NK-92 (cell line): Measurements from ENCODE around the gene AKNA.

Experiments used
- DNase-seq: peaks from one replicate; lab custom pipeline; 2025; ENCODE audit not compliant: unreplicated experiment; lab: John Stamatoyannopoulos, UW

AKNA gene

GRCh38 chr9:114310471-114311450 is 77.0 kb downstream of the AKNA start:
- DNase-seq: no peak

GRCh38 chr9:114309096-114309495 is 78.7 kb downstream of the AKNA start:
- no peak for DNase-seq

GRCh38 chr9:114308361-114308950 is 79.3 kb downstream of the AKNA start:
- no peak for DNase-seq

GRCh38 chr9:114307899-114308267 is 79.9 kb downstream of the AKNA start:
- no peak for DNase-seq

GRCh38 chr9:114304416-114305188 is 83.2 kb downstream of the AKNA start:
- DNase-seq: no peak

DNA sequence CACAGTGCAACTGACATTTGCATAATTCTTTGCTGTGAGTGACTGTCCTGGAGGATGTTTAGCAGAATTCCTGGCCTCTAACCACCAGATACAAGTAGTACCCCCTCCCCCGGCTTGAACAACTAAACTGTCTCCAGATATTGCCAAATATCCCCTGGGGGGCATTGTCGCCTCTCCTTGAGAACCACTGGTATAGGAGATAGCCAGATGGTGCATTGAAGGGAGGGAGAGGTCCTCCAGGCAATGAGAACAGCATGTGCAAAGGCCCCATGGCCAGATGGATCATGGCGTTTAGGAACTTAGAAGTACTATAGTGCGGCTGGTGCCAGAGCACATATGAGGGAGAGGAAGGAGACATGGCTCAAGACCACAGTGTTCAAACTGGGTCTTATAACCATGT is 83.8 kb downstream of the AKNA start:
- no peak for DNase-seq

DNA sequence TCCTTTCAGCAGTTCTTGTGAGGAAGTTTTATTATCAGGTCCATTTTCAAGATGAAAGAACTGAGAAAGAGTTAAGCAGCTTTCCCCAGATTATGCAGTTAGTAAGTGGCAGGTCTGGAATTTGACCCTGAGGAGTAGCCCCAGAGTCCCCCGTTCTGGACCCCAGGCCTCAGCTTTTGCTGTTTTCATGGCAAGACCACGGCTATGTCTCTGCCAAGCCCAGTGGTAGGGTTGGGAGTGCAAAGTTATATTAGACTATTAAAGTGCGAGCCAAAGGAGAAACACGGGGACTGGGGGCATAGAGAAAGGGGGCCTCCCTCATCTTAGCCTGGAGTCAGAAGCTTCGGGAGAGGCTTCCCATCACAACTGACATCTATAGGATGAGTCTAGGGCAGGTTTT is 84.2 kb downstream of the AKNA start:
- no peak for DNase-seq

DNA sequence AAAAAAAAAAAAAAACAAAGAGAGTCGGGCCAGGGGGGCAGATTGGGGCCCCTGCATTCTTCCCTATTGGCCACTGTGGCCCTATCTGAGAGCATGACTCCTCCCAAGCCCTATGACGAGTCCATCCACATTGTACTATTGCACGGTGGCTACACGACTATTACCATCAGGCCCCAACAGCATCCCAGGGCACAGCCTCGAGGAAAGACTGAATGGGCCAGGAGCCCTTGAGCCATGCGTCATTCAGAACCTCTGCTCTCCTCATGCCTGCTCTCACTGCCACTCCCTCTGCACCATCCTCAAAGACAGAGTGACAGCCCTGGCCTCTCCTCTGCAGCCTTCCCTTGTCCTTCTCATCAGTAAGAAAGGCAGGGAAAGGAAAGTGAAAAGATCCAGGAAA is 85.1 kb downstream of the AKNA start:
- DNase-seq: no peak

DNA sequence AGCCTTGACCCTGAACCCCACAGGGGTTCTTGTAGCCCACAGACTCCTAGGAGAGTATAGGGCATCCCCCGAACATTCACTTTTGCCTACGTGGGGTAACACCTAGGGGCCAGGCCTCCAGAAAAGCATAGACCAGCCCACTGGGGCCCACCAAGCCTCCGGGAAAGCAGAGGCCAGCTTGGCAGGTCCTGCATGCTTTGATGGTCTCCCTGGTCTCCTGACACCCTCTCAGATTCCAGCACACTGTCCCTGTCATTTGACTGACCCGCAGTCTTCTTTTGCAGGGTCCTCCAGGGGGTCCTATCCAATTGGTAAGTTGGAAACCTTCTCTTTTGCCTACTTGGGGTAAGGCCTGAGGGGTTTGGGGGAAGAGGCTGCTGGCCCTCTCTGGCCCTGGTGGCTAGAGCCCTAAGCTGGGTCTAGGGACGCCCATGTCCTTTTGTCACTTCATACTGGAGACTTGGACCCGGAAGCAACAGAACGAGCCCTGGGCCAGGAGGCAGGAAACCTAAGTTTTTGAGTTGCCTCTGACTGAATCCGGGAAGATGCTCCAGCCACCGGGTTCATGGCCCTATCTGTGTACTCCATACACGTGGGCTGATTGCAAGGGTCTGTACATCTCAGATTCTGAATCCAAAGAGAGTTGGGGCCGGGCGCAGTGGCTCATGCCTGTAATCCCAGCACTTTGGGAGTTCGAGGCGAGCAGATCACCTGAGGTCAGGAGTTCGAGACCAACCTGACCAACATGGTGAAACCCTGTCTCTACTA is 85.8 kb downstream of the AKNA start:
- no peak for DNase-seq

GRCh38 chr9:114300846-114301797 is 86.7 kb downstream of the AKNA start:
- DNase-seq: no peak

DNA sequence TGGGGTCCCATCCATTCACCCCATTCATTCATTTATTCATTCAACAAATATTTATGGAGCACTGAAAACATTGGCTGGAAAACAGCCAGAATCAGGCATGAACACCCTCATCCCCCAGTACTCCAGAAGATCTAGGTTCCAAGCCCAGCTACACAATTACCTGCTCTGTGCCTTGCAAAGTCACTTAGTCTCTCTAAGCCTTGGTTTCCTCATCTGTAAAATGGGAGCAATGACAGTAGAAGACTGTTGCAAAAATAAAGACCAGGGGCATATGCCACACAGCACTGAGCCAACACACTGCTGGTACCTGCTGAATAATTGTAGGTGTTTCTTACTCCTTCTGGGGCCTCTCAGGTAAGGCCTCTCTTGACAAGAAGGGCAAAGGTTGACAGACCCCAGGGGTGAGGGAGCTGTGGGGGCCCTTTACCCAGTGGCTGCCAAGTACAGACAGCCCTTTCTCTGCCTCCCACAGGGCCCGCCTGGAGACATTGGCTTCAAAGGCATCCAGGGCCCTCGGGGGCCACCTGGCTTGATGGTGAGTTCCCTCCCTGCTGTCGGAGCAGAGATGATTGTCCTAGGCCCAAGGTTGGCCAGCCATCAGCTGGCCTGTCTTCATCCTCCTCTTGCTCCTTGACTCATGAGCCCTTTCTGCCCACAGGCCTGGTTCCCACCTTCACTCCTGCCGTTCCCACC is 87.5 kb downstream of the AKNA start:
- DNase-seq: no peak

DNA sequence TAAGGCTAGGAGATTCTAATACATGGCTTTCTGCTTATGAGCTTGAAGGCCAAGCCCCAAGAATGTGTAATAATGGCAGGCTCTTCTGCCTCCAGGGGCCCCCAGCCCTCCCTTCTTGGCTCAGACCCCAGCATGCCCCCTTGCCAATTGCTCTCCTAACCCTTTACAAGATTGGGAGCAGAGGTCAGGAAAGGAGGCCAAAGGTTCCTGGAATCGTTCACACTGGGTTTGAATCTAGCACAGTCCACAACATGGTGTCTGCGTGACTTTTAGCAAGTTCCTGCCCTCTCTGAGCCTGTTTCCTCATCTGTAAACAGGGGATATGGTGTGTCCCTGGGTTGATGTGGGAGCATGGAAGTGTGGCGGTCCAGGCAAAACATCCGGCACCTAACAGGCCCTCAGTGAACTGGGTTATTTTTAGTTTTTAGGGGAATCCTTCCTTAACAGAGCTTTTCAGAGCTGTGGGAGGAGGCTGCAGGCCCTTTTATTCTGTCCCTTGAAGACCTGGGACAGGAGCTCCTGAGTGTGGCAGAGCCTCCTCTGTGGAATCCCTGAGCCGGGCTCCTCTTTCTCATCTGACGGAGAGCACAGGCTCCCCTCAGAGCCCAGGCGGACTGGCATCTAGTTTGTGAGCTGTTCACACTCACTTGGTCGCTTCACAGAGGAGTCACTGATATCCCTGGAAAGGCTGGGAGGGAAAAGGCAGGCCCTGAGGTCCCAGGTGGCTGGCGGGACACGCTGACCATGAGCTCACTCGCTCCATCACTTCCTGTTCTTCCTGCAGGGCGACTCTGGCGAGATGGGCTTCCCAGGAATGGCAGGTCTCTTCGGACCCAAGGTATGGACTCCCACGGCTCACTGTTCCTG is 88.3 kb downstream of the AKNA start:
- no peak for DNase-seq

- DNase-seq: no peak
Measured at GRCh38 chr9:114296338-114296737, 91.4 kb downstream of the AKNA start.

DNA sequence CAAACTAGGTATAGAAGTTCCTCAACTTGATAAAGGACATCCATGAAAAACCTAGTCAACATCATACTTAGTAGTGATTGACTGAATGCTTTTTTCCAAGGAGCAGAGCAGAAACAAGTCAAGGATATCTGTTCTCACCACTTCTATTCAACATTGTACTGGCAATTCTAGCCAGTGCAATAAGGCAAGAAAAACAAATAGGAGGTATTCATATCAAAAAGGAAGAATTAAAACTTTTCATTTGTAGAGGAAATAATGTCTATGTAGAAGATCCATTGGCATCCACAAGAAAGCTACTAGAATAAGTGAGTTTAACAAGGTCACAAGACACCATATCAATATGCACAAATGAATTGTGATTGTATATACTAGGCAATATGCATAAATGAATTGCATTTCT is 93.1 kb downstream of the AKNA start:
- no peak for DNase-seq

DNA sequence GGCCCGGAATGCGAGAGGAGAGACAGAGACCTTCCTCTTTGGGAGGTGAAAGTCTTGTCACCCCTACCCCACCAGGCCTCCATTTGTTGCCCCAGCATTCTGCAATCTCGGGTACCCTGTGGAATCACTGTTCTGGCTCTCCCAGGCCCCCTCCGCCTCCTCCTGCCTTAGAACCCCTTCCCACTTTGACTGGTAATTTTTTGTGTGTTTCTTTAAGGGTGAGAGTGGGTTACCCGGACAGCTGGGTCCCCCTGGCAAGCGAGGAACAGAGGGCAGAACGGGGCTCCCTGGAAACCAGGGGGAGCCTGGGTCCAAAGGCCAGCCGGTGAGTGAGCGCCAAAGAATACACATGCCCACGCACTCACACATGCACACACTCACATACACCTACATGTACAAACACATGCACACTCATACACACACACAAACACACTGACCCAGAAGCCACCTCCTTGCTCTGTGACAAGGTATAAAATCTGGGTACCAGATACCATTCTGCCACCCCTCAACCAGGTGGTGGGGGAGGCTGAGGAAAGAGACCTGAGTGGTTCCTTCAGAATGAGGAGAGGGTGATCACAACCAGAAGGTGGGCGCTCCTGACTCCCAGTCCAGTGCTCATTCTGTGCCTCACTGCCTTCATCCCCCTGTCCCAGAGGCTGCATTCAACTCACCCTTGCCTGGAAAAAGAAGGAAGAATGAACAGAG is 95.7 kb downstream of the AKNA start:
- no peak for DNase-seq

DNA sequence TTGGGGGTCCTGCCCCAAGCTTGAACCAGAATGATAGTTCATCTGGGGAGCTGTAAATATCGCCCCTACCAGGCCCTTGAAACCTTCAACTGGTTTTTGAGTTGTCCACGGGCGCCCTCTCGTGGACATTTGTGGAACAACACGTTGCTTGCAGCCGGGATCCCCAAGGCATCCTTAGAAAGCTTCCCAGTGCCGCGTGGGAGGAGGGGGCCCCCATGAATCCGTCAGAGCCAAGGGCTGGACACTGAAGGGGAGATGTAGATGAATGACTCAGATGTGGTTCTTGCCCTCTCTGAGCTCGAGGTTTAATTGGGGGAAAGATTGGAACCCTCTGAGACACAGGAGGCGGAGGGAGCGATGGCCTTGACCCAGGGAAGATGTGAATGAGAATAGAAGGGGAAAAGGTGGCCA is 96.7 kb downstream of the AKNA start:
- DNase-seq: no peak

DNA sequence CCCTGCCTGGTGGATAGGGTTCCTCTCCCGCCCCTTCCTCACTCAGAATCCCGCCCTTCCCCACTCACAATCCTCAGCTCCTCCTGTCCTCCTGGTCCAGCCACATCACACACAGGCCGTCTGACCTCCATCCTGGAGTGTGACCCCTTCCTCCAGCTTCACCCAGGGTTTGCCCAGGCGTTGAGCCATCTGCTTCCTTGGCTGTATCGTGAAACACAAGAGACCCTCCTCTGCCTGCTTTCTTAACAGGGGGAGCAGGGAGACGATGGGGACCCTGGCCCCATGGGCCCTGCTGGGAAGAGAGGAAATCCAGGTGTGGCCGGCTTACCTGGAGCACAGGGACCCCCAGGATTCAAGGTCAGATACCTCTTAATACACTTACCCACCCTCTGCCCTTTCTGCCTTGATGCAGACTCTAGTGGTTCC is 97.2 kb downstream of the AKNA start:
- no peak for DNase-seq
